ENCODE results near the gene MROH7. TPM values are rescaled to one million over a fixed set of nuclear protein-coding genes. Genes with fewer than 3 reads are reported as not detected.
A peak's percentile ranks its signal among the peaks of the same experiment; 100 is the strongest.

MROH7 gene
- total and polyA plus RNA-seq, 2 donors from 2014 or later = 3.8 to 5.4 TPM

DNA sequence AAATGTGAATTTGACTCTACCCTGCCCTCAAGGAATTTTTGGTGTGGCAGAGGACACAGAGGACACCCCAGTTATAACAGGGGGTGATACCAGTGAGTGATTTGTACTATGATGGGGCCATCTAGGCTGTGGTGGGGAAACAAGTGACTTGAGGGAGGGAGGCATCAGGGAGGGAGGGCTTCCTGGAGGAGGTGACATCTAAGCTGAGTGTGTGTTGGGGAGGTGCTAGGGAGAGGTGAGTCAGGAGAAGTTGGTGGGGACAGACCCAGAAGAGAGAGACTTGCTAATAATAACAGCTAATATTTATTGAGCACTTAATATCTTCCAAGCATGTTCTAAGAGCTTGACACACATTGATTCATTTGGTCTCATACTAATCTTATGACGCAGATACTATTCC, 54.2 kb downstream of the MROH7 start:
- DNase-seq (no peak), FAIRE-seq (no peak)
- H3K9ac ChIP-seq (ENCODE audit: low read length in 3 of 3) = no peak overlapping the region
- H3K27ac ChIP-seq (ENCODE audit: low read depth in 2 of 2, low read length in 2 of 2) = no peak overlapping the region
- H3K27me3 ChIP-seq (ENCODE audit: control insufficient read depth, insufficient read depth, low read length) = no peaks in the 10 kb centered on the region
- TF ChIP-seq, protein P1, sequence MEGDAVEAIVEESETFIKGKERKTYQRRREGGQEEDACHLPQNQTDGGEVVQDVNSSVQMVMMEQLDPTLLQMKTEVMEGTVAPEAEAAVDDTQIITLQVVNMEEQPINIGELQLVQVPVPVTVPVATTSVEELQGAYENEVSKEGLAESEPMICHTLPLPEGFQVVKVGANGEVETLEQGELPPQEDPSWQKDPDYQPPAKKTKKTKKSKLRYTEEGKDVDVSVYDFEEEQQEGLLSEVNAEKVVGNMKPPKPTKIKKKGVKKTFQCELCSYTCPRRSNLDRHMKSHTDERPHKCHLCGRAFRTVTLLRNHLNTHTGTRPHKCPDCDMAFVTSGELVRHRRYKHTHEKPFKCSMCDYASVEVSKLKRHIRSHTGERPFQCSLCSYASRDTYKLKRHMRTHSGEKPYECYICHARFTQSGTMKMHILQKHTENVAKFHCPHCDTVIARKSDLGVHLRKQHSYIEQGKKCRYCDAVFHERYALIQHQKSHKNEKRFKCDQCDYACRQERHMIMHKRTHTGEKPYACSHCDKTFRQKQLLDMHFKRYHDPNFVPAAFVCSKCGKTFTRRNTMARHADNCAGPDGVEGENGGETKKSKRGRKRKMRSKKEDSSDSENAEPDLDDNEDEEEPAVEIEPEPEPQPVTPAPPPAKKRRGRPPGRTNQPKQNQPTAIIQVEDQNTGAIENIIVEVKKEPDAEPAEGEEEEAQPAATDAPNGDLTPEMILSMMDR (IDR thresholded peaks at IDR 0.05; ENCODE audit: borderline replicate concordance, extremely low read depth, insufficient read depth) = no peak
- H3K4me3 ChIP-seq (ENCODE audit: low read length in 3 of 3) = no peak overlapping the region
- peaks cover 0 to 2% (median 0%) of the 10 kb centered on the region in 3 donors for H3K36me3 ChIP-seq (ENCODE audit: control insufficient read depth in 2 of 3, insufficient read depth in 3 of 3, low read length in 3 of 3)
- no peaks in the 10 kb centered on the region for H3K4me1 ChIP-seq (ENCODE audit: control insufficient read depth in 2 of 3, insufficient read depth in 2 of 3, low read depth in 1 of 3, low read length in 3 of 3)
- intact Hi-C loops (cut with DNase I) = no loop called here
- H3K9me3 ChIP-seq (ENCODE audit: control insufficient read depth in 2 of 3, insufficient read depth in 1 of 3, low read length in 3 of 3) = no peaks in the 10 kb centered on the region

DNA sequence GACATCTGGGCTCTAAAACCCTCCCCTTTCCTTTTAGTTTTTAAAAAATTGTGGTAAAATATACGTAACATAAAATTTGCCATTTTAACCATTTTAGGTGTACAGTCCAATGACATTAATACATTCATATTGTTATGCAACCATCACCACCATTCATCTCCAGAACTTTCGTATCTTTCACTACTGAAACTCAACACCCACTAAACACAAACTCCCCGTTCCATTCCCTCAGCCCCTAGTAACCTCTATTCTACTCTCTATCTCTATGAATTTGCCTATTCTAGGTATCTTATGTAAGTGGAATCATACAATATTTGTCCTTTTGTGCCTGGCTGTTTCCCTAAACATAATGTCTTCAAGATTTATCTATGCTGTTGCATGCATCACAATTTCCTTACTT, 54.7 kb downstream of the MROH7 start:
- Histone ChIP-seq H3K27ac (ENCODE audit: low read depth in 2 of 2, low read length in 2 of 2) (no peak overlapping the region), H3K27me3 (ENCODE audit: control insufficient read depth, insufficient read depth, low read length) (no peaks in the 10 kb centered on the region), H3K4me3 (ENCODE audit: low read length in 3 of 3) (no peak overlapping the region), H3K9ac (ENCODE audit: low read length in 3 of 3) (no peak overlapping the region), H3K36me3 (ENCODE audit: control insufficient read depth in 2 of 3, insufficient read depth in 3 of 3, low read length in 3 of 3) (peaks cover 0 to 2% (median 0%) of the 10 kb centered on the region in 3 donors), H3K9me3 (ENCODE audit: control insufficient read depth in 2 of 3, insufficient read depth in 1 of 3, low read length in 3 of 3) (no peaks in the 10 kb centered on the region), H3K4me1 (ENCODE audit: control insufficient read depth in 2 of 3, insufficient read depth in 2 of 3, low read depth in 1 of 3, low read length in 3 of 3) (no peaks in the 10 kb centered on the region)
- DNase-seq (no peak), FAIRE-seq (no peak)
- intact Hi-C loops (cut with DNase I) = no loop called here
- TF ChIP-seq, protein P1 (IDR thresholded peaks at IDR 0.05; ENCODE audit: borderline replicate concordance, extremely low read depth, insufficient read depth) = no peak

DNA sequence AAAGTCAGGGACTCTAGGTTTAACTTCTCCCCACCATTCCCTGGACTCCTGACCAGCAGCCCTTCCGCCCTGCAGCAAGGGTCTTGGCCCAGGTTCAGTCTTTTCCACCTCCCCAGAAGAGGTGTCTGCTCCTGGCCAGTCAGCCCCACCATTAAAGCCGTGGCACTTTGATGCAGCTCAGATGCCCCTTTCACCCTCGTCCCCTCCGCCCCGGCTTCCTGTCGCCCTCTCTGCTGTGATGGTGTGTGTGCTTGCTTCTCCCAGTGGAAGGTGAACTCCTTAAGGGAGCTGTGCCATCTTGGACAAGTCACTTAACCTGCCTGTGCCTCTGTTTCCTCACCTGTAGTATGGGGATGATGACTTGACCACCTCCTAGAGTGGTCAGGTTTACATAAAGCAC, 56.3 kb downstream of the MROH7 start:
- H3K27ac ChIP-seq (ENCODE audit: low read depth in 2 of 2, low read length in 2 of 2) = no peak overlapping the region
- no peaks in the 10 kb centered on the region for H3K27me3 ChIP-seq (ENCODE audit: control insufficient read depth, insufficient read depth, low read length)
- H3K4me1 ChIP-seq (ENCODE audit: control insufficient read depth in 2 of 3, insufficient read depth in 2 of 3, low read depth in 1 of 3, low read length in 3 of 3) = no peaks in the 10 kb centered on the region
- intact Hi-C loops (cut with DNase I) = no loop called here
- peak in 1 of 5 donors; percentile 13 for DNase-seq
- FAIRE-seq = no peak
- no peaks in the 10 kb centered on the region for H3K36me3 ChIP-seq (ENCODE audit: control insufficient read depth in 2 of 3, insufficient read depth in 3 of 3, low read length in 3 of 3)
- TF ChIP-seq, protein P1 (IDR thresholded peaks at IDR 0.05; ENCODE audit: borderline replicate concordance, extremely low read depth, insufficient read depth) = no peak
- no peaks in the 10 kb centered on the region for H3K9me3 ChIP-seq (ENCODE audit: control insufficient read depth in 2 of 3, insufficient read depth in 1 of 3, low read length in 3 of 3)
- no peak overlapping the region for H3K9ac ChIP-seq (ENCODE audit: low read length in 3 of 3)
- H3K4me3 ChIP-seq (ENCODE audit: low read length in 3 of 3) = no peak overlapping the region

DNA sequence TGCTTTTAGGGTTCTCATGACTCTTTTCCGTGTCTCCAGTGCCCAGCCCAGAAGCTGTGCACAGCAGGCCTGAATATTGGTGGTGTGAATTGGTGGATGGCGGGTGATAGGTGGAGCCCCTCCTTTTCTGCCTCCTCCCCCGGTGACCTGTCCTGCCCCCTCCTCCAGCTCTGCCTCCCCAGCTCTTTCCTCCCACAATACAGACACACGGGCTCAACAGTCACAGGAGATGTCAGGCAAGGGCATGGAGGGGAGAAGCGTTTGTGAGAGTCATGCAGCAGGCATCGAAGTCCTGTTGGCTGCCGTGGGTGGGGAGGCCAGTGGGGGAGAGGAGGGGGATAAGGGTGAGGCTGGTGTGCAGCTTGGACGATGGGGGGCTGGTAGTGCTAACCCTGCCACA, 56.8 kb downstream of the MROH7 start:
- Histone ChIP-seq H3K4me3 (ENCODE audit: low read length in 3 of 3) (no peak overlapping the region), H3K9ac (ENCODE audit: low read length in 3 of 3) (no peak overlapping the region), H3K27ac (ENCODE audit: low read depth in 2 of 2, low read length in 2 of 2) (no peak overlapping the region), H3K9me3 (ENCODE audit: control insufficient read depth in 2 of 3, insufficient read depth in 1 of 3, low read length in 3 of 3) (no peaks in the 10 kb centered on the region), H3K27me3 (ENCODE audit: control insufficient read depth, insufficient read depth, low read length) (no peaks in the 10 kb centered on the region), H3K4me1 (ENCODE audit: control insufficient read depth in 2 of 3, insufficient read depth in 2 of 3, low read depth in 1 of 3, low read length in 3 of 3) (no peaks in the 10 kb centered on the region), H3K36me3 (ENCODE audit: control insufficient read depth in 2 of 3, insufficient read depth in 3 of 3, low read length in 3 of 3) (no peaks in the 10 kb centered on the region)
- intact Hi-C loops (cut with DNase I) = no loop called here
- peak in 1 of 5 donors; percentile 29 for DNase-seq
- TF ChIP-seq, protein P1 (IDR thresholded peaks at IDR 0.05; ENCODE audit: borderline replicate concordance, extremely low read depth, insufficient read depth) = no peak
- FAIRE-seq = no peak
